Activated CD4-positive, alpha-beta T cell treated with anti-CD3 and anti-CD28 coated beads, Interleukin-2, Interleukin-6, amounts not matched to agents 100 ng/mL and 50 ng/mL, durations not matched to agents 16 hours and 8 hours (primary cell): ENCODE measurements around the gene ZNF274.
A peak's percentile ranks its signal among the peaks of the same experiment; 100 is the strongest.
"Not testable (repeated sequence)": the region's sequence is repeated elsewhere in the genome, so short reads cannot be mapped to it uniquely, and the experiment has no call there.

Experiments used
- DNase-seq: peaks from one replicate; pipeline ENCODE4 v3.0.0-alpha.2; 2020

ZNF274 gene

GRCh38 chr19:58182989-58183816, at the start of gene ZNF274:
Gene ZNF274 (plus strand): TSS chr19:58183061. CDS start chr19:58183966, 905 bp downstream.
- peak; percentile 94 for DNase-seq

- no peak for DNase-seq
Measured at GRCh38 chr19:58134244-58134643, 48.6 kb upstream of the ZNF274 start.

- DNase-seq = no peak
Measured at GRCh38 chr19:58145849-58146248, 37.0 kb upstream of the ZNF274 start.

- DNase-seq = not testable (repeated sequence)
Measured at GRCh38 chr19:58147475-58147874, 35.4 kb upstream of the ZNF274 start.

- DNase-seq = peak; percentile 89
Measured at GRCh38 chr19:58150328-58150921, 32.4 kb upstream of the ZNF274 start, which contains the start of gene ZNF329. Gene ZNF329 (minus strand): TSS chr19:58150789. CDS start chr19:58129503, 21,286 bp downstream.

GRCh38 chr19:58153386-58153785, 29.5 kb upstream of the ZNF274 start:
- no peak for DNase-seq

- no peak for DNase-seq
Measured at GRCh38 chr19:58154287-58154678, 28.6 kb upstream of the ZNF274 start.

GRCh38 chr19:58154679-58155648, 27.9 kb upstream of the ZNF274 start:
- peak; percentile 95 for DNase-seq

- DNase-seq = no peak
Measured at GRCh38 chr19:58157045-58157728, 25.7 kb upstream of the ZNF274 start.

- no peak for DNase-seq
Measured at GRCh38 chr19:58166268-58166667, 16.6 kb upstream of the ZNF274 start.

GRCh38 chr19:58166708-58167280, 16.1 kb upstream of the ZNF274 start:
- DNase-seq = no peak

GRCh38 chr19:58170860-58171259, 12.0 kb upstream of the ZNF274 start:
- DNase-seq = no peak

GRCh38 chr19:58181902-58182576, 822 bp upstream of the ZNF274 start:
- DNase-seq = peak; percentile 65

GRCh38 chr19:58182577-58182988, 278 bp upstream of the ZNF274 start:
- DNase-seq = peak; percentile 83

GRCh38 chr19:58183817-58184215, 955 bp downstream of the ZNF274 start:
- DNase-seq = no peak

GRCh38 chr19:58196901-58197616, 14.2 kb downstream of the ZNF274 start:
- DNase-seq = peak; percentile 3

GRCh38 chr19:58203814-58204475, 21.1 kb downstream of the ZNF274 start:
- DNase-seq = no peak

- no peak for DNase-seq
Measured at GRCh38 chr19:58204566-58204965, 21.7 kb downstream of the ZNF274 start.

- no peak for DNase-seq
Measured at GRCh38 chr19:58209577-58209976, 26.7 kb downstream of the ZNF274 start.
